Stimulated activated CD4-positive, alpha-beta T cell treated with anti-CD3 and anti-CD28 coated beads, Interleukin-12 subunit alpha, Interleukin-12 subunit beta, amount 100 ng/mL, for 24 hours (primary cell): Measurements from ENCODE around the gene FAF1.

Experiments used
- DNase-seq, 2 experiments: peaks; one replicate each; pipeline ENCODE4 v3.0.0-alpha.2; 2020; ENCODE audit warnings: low read depth in 2 of 2

Gene FAF1

DNA sequence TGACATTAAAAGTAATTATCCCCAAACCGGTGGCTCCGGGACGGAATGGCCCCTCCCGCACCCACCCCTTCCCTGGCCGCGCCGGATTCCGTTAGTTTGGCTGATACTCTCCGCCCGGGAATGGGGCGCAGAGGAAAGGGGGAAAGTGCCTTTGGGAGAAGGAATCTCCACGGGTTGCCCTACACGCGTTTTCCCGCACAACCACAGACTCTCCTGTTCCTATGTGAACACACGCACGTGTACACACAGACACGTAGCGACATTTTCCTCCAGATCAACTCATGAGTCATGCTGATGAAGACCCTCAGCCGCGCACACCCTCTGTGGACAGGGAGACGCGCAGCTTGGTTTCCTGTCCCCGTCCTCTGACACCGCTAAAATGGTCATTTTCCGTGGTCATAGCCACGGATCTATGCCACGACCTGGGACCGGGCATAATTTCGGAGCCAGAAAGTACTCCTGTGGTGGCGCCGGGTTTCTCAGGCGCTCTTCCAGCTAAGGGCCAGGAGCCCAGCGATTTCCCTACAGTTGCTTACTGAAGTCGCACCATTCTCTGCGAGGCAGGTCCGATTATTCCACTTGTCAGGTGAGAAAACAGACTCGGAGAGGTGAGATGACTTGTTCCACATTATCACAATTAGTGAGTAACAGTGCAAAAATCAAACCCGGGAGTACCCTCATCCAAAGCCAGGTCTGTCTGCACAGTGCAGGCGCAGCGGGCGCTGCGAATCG lies 532.8 kb downstream of the FAF1 start:
- DNase-seq: no peak

DNA sequence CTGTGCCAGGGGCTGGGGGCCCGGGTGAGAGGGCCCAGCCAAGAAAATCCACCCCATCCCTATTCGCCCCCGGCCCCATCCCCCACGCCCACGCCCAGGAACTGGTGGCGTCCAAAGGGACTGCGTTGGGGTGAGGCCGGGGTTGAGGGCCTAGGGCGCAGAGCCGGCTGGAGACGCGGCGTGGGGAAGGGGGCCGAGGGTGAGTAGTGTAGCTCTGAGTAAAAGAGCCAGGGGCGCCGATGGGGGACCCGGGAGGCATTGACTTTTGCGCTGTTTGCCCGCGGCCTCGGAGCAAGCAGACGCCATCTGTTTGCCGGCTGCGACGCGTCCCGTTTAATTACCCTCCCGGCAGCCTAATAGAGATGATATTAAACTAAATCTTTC lies 533.4 kb downstream of the FAF1 start:
- DNase-seq: no peak

DNA sequence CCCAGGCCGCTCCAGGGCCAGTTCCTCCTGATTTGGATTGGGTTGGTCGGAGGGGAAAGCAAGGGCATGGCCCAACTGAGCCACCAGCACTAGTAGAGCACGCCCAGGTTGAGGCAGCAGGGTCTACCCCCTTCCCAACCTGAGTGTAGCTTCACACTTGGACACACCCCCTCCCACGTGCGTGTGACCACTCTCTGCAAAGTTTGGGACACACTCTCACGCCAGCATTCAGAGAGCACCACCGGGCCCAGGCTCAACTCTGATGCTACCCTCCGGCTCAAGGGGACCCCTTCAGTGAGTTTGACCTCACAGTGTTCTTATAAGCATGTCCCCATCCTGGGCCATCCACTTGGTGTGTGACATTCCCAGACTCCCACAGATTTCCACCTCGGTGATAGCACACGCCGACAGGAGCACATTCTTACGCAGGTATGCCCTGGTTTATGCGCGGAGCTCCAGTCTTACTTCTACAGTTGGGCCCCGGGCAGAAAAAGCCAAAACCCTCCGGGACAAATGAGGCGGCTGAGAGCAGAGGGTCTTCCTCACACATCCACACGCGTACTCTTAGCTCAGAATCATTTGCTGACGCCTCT lies 533.9 kb downstream of the FAF1 start:
- DNase-seq: no peak

DNA sequence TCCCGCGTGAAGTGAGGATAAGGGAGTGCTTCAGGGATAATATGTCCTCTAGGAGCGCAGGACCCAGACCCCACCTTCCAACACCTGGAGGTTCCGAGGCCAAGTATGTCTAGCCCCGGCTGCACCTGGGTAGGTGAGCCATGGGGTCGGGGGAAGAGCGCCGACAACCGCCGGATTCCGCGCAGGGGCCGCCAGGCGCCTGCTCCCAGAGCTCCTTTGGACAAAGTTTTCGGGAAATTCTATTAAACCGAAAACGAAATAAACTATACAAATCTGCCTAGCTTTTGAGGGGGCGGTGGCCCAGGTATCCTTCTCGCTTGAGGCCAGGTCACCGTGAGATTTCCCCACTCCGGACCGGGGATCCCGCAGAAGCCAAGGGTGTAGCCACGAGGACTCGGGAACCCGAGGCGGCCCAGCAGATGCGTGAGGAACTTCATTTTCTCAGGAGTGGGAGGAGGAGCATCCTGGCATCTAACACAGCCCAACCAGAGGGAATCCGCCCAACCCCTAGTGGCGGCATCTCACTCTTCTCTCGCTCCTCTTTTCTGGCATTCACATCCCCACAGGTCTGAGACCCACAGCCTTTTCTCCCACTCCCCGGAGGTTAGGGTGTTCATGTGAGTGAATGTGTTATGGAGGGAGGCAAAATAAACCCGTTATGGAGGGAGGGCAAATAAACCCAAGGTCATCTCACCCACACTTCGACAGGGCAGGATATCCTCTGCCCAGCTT lies 534.5 kb downstream of the FAF1 start:
- DNase-seq: no peak

DNA sequence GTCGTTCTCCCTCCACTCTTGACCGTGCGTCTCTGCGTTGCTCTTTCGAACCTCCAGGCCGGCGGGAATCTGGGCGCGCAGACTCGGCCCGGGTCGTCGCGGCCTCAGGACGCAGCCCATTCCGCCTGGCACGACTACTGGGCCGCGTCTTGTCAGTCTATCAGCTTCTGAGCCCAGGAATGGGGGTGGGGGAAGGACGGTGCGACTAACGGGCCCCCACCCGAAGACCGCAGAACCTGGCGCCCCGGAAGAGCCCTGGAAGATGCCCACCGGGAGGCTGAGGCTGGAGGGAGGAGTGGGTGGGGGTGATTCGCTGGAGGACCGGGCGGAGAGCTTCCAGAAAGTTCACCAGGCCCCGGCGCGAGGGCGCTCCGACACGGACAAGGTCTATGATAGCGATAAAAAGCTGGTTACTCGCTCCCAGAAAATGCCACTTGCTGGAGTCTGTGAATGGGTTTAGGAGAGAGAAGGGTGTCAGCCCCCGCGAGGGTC lies 535.1 kb downstream of the FAF1 start:
- DNase-seq: no peak

DNA sequence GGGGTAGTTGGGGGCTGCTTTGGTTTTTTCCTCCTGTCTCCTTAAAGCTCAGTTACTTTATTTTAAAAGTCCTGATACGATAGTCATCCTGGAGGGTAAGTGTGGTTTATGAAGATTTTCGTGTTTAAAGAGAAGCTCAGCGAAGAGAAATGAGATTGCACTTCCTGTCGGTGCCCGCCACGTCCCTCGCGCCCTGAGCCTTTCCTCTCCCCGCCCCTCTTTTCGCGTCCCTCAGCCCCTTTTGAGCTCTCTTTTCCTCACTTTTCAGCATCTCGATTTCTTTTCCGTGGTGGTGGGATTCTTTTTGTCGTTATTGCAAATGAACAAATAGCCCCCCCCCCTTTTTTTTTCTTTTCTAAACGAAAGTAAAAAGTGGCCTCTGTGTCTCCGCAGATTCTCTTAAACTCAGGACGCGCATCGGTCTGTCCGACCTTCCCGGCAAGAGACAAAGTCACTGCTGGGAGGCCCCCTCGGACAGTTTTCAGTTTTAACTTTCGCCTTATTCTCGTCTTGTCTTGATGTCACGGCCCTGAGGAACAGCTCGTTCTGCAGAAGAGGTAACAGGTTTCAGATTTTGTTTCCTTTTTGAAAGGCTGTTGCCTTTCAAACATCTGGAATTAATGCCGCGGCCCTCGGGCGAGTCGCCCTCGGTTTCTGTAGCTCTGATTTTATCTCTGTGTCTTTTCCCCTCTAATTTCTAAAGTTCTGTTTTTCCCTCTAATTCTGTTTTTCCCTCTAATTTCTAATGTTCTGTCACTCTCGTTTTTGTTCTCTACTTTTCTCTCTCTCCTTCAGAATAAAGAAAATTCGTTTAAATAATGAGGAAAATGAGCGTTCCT lies 535.8 kb downstream of the FAF1 start:
- no peak for DNase-seq

DNA sequence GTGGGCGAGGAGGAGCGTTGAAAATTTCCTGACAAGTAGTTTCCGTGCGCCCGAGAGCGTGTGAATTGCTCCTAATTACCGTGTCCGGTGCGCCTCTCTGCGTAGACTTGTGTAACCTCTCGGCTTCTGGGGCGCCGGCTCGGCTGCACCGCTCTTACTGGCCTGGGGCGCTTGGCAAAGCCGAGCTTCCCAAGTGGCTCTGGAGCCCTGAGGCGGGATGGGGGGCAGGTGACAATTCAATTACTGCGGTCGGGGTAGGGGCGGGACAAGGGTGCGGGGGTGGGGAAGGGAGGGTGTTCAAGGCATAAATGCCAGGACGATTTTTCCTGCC lies 536.4 kb downstream of the FAF1 start:
- no peak for DNase-seq

DNA sequence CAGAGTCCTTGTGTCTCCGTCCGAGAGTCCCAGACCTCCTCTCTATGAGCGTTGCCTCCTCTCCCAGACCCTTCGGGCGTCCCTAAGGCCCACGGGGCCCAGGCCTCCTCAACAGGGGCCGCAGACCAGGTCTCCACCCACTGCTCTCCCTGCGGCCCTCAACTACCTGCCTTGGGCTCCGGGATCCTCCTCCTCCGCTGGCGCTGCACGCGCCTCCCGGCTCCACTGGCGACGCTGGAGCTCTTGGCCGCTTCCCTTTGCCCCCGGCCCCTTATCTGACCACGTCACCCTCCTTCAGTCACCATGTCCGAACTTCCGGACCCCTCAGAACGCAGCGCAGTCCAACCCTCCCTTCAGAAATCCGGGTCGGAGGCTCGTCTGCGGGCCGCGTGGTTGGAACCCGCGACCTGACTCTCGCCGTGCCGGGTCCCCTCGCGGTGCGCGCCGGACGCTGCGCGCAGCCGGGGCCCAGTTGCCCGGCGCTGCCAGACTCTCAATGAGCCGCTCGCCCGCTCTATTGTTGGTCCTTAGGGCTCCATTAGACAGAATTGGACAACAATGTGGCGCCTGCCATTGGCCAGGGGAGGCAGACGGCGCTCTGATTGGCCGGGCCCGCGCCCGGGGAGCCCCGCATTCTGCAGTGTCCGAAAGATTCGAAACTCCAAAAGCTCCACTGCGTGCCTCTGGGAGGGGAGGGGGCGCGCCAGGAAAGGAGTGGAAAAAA lies 537.0 kb downstream of the FAF1 start, which contains the start of gene DMRTA2:
Gene DMRTA2, minus strand, starts transcription at position 498 of the 724 bp plus-strand sequence. CDS start 1,907 bp downstream, outside the sequence.
- no peak for DNase-seq

DNA sequence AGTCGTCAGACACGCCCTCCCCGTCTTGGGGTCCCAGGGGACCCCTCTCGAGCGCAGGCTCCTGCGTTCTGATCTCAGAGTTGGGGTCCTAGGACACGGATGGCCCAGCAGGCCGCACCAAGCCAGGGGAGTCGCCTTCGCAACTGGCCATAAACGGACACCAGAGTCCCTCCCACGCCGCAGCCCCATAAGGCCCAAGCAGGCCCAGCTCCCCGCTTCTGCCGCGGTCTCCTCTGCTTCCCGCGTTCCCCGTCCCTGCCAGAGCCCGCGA lies 537.5 kb downstream of the FAF1 start:
- no peak for DNase-seq

DNA sequence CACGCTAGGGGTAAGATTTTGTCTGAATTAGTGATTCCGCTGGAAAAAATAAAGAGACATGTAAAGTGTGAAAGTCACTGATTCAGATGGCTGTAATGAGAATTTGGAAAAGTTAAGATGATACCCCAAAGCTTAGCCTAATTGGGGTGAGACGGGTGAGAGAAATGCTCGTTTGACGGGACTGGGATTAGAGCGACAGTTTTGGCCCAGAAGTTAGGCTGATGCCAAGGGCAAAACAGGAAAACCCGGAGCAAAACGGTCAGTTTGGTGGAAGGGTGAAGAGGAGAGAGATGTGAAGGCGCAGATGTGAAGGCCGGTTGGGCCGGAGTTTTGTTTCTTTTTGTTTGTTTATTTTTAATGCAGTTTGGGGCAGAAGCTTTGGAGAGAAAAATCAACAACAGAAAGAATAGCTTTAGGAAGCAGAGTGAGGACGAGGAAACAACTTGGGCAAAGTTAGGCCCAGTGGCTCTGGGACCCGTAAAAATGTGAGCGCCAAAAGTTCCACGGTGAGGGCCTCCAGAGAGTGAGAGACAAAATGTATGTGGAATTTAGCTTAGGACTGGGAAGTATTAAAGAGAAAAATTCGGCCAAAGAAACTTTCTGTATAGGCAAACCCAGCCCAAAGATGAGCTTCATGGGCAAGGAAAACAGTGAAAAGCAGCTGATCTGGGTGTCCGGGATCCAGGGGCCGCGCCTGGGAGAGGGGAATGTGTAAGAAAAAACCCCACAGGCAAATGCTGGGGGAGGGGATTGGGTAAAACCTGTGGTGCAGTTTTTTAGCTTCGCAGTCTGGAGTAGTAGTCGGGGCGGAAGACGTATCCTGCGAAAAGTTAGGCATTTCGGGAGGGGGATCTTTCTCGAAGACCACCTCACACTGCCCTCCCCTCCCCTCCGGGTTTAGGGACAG lies 538.0 kb downstream of the FAF1 start:
- DNase-seq: no peak

DNA sequence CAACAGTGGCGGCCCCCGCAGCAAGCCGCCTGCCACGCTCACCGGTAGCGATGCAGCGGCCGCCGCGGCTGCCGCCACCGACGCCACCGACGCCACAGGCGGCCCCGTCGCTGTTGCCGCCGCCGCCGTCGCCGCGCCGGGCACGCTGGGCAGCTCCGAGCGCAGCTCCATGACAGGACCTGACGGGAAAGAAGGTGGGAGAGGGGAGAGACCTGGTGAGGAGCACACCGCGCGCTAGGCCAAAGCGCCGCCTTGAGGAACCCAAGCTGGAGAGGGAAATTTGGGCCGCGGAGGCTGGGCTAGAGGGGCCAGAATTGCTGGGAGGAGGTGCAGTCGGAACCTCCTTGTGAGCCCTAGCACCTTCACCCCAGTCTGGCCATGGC lies 538.7 kb downstream of the FAF1 start:
- DNase-seq: no peak

DNA sequence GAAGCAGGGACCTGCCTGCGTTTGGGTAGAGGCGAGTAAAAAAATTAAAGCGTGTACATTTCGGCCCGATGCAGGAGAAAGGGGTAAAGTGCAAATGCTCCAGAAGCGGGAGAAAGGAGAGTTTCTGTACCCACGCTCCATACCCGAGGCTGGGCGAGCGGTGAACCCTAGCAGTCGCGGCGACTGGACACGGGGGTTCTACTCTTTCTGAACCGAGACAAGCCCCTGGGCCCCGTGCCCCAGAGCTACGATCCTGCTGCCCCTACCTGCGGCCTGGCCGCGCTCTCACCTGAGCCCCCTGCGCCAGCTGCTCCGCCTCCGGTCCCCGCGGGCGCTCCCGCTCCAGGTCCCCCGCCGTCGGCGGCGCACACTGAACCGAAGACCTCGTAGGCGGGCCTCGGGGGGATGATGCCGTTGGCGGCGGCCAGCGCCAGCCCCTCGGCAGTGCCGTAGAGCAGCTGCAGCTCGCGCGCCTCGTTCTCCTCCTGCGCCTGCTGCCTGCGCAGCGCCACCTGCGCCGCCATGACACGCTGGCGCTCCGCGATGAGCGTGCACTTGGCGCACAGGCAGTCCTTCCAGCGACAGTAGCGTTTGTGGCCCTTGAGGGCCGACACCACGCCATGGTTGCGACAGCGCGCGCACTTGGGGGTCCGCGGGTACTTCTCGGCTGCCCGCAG lies 539.2 kb downstream of the FAF1 start:
- DNase-seq: no peak

DNA sequence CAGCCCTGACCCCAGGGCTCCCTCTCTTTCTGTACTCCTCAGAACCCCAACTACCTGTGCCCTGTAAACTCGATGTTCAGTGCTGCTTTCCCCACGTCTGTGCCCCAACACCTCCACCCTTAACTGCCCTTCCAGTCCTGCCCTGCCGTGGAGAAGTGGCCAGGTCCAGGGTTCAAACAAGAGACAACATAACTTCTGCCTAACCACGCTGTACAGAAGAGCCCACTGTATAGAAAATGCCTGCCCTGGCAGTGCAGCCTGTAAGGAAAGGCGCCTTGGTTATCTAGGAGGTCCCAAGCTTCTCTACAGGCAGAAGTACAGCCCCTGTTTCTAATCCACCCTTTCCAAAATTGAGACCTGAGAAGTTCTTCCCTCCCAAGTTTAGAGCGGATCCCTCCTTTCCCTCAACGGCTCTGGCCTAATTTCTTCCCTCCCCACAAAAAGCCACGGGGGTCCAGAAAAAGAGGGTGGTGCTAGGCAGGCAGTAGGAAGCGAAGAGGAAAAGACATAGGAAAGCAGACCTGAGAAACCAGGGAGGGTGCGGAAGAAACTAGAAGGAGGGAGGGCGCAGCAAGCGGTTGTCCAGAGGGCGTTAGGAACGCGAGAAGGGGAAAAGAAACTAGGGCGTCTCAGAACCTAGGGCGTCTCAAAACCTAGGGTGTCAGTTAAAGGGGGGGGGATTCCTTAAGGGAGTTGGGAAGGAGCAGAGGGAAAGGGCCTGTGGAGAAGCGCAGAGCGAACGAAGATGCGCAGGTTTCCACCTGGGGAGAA lies 540.0 kb downstream of the FAF1 start:
- no peak for DNase-seq

DNA sequence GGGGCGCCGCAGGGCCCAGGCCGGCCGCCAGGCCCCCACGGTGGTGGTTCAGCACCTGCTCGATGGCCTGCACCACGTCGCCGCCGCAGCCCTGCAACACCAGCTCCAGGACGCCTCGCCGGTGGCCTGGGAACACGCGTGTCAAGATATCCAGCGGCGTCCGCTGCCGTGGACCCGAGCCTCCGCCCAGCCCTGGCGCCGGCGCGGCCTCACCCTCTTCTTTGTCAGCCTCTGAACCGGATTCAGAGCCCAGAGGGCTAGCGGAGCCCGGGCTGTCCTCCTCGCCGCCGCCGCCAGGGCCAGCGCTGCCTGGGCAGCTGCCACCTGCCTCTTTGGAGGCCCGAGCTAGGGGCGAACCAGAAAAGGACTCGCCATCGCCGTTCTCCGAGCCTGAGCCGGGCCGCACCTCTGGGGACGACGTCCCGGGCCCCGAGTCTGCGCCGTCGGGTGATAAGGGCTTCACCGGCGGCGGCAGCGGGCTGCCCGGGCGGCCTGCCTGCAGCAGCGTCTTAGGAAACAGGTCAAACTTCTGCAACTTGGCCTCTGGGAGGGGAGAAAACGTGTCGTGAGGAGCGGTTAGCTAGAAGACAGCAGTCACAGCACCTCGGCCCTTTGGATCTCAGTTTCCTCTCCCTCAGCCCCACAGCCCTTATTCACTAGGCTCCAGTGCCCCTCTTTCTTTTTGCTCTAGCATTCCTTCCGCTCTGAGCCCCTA lies 540.7 kb downstream of the FAF1 start:
- no peak for DNase-seq

DNA sequence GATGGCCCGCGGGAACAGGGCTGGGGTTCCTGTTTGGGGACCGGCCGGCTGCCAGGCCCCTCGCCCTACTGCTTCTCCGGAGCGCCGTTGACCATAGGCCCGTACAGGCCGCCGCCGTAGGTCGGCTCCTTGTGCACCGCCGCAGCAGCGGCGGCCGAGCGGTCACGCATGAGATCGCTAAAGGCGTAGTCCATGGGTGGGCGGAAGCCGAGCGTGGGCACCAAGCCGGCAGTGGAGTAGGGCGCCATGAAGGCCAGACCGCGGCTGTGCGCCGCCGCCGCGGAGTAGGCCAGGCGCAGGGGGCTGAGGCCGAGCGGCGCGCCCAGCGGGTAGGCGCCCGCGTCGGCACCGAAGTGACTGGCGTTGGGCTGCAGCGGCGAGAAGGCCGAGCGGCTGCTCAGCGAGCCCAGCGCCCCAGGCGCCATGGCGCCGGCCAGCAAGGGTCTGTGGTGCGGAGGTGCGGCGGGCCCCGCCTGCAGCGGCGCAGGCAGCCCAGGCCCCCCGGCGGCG lies 541.4 kb downstream of the FAF1 start:
- no peak for DNase-seq

DNA sequence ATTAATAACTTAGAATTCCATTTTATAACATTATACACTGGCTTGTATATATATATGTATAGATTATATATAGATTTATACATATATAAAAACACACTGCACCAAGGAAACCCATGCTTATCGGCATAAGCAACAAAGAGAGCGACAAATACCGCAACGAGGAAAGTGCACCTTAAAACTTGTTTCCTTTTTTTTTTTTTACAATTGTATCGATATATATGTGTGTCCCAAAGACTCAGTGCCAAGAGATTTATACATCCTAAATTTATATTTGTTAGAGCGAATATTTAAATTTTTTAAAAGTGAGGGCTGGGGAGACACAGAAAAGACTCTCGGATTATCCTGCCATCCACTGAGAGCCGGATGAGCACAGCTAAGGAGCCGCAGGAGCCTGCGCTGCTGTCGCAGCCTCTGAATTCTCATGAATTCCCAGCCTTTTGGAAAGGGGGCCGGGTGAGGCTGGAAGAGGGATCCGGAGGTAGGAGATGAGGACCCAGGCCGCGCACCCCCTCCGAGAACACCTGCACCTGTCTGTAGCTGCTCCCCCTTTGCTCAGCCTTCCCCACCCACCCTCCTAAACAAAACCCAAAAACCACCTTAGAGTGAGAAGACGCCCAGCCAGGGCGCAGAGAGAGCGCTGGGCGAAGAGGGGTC lies 542.0 kb downstream of the FAF1 start:
- DNase-seq: no peak

DNA sequence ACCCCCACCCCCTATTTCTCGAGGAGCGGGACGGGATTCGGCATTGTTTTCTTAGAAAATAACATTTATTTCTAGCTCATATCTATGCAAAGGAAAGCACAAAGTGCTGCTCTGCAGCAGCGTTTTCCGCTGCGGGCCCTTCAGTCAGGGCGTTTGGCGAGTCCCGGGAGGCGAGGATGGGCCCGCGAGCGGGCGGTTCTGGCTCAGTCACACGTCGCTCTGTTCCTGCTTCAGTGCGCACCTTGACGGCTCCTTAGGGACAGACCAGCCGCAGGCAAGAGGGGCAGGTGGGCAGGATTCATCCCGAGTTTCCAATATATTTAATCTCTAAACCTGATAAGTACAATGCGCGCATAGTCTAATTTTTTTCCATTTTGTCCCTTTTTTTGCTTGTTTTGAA lies 542.6 kb downstream of the FAF1 start:
- no peak for DNase-seq
